GM18520 (cell line): ENCODE data around the gene HEXIM2.

Experiments
- ATAC-seq: cut with Tn5 transposase; IDR thresholded peaks from one replicate; pipeline ENCODE4 v1.9.1; 2021; ENCODE audit not compliant: unreplicated experiment

HEXIM2 gene

DNA sequence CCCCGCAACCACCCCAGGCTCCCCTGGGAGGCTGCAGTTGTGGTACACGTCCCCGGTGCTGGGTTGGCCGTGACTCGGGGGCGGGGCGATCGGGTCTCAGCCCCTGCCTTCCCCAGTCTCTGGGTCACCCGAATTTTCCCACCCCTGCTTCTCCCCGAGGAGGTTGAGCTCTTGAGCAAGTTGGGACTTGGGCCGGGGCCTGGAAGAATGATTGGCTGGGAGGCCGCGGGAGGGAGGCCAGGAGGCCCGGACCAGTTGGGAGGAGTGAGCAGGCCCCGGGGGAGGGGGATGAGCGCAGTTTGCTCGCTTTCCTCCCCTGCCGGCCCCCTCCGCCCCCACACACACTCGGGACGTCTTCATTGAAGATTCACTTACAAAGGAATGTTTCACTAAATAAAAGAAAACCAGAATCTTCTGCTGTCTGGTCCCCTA, 17.9 kb upstream of the HEXIM2 start:
- no peak for ATAC-seq

DNA sequence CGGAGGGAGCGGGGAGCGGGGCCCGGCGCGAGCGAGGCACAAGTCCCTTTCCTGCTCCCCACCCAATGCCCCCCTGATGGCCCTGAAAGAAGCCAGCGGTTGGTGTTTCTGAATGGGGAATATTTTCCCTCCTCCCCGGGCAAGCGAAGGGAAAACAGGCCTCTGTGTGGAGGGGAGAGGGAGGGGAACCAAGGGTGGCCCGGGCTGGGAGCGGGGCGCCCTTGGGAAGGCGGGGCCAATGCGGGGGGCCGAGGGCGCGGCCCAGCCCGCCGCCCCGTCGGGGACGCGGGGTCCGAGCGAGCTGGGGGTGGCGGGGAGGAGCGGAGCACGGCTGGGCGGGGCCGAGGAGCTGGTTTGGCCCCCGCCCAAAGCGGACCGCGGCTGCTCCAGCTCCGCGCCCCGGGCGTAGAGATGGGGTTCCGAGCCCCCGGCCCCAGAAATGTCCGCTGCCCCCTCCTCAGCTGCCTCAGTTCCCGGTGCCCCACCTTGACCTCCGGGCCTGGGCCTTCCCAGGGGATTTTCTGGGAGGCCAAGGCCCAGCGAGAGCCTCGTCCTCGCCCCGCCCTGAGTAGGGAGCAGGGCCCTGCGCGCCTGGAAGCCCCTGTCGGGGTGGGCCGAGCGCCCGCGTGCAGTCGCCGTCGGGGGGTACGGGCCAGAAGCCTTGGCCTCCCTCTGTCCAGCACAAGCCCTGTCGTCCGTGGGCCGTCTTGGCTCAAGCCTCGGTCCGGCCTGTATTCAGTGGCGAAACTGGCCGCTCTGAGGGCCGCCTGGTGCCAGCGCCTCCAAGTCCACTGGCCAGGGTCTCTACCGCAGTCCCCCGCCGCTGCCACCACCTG, 17.3 kb upstream of the HEXIM2 start:
- no peak for ATAC-seq

DNA sequence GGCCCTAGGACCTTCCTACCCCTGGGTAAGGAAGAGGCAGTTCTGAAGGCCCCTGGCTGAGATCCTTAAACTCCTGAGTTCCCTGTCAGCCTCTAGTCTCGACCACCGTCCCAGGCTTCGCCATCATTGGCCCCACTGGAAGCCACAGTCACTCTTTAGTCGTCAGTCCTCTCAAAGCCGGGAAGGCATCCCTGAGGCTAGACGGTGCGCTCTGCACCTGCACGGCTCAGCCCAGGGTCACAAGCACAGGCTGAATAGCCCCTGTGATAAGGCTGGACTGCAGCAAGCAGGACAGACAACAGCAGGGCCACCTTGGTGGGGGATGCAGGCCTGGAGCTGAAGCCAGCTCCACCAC, 16.7 kb upstream of the HEXIM2 start:
- ATAC-seq: no peak

DNA sequence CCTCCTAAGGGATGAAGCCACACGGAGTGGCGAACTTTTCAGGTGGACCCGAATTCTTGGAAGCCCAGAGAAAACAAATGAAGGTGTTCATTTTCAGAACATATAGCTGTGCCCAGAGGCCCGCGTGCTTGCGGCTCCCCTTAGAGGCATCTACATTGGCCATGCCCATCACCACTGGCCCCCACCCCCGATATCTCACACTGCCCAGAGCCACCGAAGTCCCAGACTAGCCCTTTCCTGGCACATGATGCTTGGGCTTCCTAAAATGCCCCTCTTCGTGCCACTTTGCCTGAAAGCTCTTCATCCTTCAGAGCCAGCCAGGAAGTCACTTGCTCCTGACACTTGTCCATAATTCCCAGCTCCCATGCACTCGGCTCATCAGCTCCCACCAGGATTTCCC, 15.5 kb upstream of the HEXIM2 start:
- no peak for ATAC-seq

DNA sequence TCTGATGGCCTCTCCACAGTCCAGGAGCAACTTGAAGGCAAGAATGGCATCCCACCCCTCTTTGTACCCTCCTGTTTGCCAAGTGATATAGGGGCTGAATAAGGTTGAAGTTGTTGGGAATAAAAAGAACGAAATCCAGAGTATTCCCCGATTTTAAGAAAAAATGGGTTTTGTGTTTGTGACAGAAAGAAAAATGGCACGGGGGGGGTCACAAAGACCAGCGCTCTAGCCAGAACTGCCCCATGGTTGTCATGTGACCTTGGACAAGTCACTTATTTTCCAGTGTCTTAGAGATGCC, 15.1 kb upstream of the HEXIM2 start:
- ATAC-seq: no peak

DNA sequence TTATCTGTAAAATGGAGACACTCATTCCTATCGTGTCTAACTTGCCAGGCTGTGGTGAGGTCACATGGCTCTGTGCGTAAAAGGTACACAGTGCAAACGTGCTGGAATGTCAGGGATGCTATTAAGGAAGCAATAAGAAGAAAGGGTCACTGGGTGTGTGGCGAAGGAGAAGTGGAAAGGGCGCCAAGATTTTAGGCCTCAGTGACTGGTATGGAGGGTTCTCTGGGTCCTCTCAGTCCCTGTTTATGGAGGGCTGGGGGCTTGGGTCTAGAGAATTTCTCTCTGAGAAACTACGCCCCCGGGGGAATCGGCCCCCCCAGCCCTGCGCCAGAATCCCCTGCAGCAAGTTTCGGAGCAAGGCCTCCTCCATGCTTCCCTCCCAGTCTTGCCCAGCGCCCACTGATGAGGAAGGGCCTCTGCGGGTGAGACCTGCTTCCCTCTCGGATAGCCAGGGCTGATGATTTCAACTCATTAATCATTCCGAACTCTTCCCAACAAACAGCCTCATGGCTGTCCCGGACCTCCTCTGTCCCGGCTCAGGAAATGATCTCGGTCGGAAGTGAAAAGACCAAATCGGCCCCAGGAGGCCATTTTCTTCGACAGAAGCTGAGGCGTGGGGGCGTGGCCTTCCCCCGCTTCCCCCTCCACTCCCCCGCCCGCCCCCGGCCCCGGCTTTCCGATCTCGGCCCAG, 14.6 kb upstream of the HEXIM2 start:
- no peak for ATAC-seq

DNA sequence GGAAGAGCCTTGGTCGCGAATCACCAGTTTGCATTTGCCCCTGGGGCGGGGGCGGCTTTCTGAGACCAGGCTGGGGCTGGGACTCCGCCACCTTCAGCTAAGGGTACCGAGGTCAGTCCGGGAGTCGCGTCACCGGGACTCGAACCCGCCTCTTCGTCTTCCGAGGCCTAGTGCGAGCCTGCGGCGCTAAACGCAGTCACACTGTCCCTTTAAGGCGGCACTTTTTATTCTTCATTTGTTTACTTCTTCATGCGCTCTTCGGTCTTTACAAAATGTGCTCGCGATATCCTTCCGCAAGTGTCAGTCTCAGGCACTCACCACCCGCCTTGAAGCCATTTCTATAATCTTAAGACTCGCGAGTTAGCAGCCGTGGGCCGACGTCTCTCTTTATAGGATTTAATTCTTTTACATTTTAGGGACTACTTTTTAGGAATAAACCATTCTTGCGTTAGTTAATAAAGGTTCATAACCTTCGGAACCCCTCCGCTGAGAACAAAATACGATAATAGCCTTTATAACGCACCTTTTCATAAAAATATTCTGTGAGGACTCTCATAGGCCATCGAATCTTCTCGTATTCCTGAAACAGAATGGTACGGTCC, 14.0 kb upstream of the HEXIM2 start:
- ATAC-seq: no peak

DNA sequence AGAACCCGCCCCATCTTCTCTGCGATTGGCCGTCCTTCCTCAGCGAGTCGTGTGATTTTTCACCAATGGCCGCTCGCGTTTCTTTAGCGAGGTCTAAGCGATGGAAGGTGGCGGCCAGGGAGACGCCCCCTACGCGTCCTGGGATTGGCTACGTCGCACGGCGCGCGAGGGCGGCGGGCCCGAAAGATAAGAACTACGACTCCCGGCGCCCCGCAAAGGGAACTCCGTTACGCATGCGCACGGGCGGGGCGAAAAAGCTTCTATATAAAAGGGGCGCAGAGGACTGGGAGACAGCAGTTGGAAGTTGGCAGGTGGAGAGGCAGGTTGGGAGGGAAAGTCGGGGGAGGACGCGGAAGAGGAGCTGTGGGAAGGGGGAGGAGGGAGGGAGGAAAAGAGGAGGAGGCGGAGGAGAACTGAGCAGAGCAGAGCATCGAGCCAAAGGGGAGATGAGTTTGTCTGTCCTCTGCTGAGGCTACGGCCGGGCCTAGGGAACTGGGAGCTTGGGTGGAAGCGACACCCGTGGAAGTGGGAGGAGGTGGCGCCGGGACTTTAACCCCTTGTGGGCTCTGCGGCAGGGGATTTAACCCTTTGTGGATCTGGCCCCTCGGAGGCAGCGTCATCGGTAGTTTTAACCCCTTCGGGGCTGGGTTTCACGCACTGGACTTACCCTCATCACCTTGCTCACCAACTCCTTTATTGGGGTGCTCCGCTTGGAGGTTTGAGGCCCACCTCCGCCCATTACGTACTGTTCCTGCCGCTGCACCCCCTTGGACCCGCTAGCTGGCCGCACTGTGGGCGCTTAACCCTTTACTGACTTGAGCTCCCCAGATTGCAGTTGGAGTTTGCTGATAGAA, 13.3 kb upstream of the HEXIM2 start, which contains the start of gene HEXIM1:
Gene HEXIM1 (plus strand): TSS at position 293 of the 854 bp plus-strand sequence. CDS start 716 bp downstream, outside the sequence.
- peak; percentile 50 for ATAC-seq

DNA sequence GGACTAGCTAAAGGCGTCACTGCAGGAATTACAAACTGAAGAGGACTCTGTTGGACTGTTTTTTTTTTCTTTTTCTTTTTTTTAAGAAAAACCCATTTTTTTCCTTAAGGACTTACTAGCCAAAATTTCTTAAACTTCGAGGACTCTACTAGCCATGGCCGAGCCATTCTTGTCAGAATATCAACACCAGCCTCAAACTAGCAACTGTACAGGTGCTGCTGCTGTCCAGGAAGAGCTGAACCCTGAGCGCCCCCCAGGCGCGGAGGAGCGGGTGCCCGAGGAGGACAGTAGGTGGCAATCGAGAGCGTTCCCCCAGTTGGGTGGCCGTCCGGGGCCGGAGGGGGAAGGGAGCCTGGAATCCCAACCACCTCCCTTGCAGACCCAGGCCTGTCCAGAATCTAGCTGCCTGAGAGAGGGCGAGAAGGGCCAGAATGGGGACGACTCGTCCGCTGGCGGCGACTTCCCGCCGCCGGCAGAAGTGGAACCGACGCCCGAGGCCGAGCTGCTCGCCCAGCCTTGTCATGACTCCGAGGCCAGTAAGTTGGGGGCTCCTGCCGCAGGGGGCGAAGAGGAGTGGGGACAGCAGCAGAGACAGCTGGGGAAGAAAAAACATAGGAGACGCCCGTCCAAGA, 12.5 kb upstream of the HEXIM2 start:
- peak; percentile 13 for ATAC-seq

DNA sequence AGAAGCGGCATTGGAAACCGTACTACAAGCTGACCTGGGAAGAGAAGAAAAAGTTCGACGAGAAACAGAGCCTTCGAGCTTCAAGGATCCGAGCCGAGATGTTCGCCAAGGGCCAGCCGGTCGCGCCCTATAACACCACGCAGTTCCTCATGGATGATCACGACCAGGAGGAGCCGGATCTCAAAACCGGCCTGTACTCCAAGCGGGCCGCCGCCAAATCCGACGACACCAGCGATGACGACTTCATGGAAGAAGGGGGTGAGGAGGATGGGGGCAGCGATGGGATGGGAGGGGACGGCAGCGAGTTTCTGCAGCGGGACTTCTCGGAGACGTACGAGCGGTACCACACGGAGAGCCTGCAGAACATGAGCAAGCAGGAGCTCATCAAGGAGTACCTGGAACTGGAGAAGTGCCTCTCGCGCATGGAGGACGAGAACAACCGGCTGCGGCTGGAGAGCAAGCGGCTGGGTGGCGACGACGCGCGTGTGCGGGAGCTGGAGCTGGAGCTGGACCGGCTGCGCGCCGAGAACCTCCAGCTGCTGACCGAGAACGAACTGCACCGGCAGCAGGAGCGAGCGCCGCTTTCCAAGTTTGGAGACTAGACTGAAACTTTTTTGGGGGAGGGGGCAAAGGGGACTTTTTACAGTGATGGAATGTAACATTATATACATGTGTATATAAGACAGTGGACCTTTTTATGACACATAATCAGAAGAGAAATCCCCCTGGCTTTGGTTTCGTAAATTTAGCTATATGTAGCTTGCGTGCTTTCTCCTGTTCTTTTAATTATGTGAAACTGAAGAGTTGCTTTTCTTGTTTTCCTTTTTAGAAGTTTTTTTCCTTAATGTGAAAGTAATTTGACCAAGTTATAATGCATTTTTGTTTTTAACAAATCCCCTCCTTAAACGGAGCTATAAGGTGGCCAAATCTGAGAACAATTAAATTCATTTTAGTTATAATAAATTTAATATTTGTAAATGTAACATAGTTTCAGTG, 11.7 kb upstream of the HEXIM2 start:
- ATAC-seq: no peak

DNA sequence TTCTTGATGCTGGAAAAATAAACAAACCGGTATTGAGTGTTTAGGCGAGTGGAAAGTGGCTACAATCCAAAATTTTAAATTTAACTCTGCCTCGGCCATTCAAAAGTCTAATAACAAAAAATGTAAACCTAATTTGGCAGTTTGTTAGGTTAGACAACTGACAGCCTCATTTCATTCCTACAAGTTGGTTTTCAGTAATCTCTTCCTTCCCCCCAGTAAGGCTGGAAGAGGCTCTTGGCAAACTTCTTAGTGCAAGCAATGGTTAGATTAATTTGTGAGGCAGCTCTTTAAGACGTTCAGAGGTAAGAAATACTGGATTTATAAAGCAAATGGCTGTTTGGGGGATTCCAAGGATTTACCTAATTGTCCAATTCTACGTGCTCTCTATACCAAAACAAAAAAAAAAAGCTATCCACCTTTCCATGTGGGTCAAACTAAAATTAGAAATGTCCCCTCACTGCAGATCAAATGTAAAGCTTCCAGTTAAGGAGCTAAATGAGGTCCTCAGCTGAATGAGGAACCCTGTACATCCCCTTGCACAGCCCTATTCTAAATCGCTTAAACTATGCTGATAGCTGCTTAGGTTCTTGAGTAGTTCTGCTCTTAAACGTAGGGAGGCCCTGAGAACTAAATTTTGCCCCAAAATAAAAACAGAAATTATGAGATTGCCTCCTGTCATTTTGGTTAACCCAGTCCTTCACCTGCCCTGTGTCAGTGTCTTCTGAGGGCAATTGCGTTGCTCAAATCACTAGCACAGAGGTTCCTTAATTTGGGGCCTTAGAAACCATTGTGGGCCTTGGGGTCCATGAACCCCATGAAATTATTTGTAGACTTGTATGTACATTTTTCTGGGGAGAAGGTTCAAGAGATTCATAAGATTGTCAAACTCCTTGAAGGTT, 10.5 kb upstream of the HEXIM2 start:
- no peak for ATAC-seq

DNA sequence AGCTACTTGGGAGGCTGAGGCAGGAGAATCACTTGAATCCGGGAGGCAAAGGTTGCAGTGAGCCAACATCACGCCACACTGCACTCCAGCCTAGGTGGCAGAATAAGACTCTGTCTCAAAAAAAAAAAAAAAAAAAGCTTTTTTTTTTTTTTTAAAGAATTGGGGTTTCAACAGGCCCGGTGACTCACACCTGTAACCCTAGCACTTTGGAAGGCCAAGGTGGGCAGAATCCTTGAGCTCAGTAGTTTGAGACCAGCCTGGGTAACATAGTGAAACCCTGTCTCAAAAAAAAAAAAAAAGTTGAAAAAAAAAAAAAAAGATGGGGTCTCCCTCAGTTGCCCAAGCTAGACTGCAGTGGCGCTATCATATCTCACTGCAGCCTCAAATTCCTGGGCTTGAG, 6.6 kb upstream of the HEXIM2 start:
- ATAC-seq: no peak

DNA sequence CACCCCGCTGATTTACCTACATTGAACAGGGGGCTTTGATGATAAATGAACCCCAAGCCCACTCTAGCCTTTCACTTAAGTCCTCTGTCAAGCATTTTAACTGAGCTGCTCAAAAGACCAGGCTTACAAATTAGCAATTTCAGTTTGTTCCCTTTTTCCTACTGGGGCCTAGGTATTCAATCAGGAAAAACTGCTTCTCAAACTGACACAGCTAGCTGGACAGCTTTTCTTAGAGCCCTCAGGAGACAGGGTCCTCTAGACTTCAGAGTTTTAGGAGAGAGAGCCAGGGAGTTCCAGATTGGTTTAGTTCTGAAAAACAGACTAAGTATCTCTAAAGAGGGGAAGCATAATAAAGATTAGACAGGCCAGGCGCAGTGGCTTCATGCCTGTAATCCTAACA, 6.2 kb upstream of the HEXIM2 start:
- no peak for ATAC-seq

DNA sequence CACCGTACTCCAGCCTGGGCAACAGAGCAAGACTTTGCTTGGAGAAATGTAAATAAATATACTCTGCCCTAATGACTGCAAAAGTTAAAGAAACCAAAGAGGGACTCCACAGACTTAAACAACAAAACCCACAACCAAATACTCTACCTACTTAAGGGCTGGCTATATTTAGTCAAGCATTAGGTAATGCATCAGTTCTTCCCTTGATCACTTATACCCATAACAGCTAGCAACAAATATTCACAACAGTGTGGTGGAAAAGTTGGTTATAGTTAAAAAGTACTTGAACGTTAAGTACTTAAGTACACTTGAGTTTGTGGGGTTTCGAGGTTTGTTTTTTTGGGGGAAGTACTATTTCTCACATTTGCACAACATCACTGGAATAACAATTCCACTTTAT, 5.4 kb upstream of the HEXIM2 start:
- ATAC-seq: no peak

DNA sequence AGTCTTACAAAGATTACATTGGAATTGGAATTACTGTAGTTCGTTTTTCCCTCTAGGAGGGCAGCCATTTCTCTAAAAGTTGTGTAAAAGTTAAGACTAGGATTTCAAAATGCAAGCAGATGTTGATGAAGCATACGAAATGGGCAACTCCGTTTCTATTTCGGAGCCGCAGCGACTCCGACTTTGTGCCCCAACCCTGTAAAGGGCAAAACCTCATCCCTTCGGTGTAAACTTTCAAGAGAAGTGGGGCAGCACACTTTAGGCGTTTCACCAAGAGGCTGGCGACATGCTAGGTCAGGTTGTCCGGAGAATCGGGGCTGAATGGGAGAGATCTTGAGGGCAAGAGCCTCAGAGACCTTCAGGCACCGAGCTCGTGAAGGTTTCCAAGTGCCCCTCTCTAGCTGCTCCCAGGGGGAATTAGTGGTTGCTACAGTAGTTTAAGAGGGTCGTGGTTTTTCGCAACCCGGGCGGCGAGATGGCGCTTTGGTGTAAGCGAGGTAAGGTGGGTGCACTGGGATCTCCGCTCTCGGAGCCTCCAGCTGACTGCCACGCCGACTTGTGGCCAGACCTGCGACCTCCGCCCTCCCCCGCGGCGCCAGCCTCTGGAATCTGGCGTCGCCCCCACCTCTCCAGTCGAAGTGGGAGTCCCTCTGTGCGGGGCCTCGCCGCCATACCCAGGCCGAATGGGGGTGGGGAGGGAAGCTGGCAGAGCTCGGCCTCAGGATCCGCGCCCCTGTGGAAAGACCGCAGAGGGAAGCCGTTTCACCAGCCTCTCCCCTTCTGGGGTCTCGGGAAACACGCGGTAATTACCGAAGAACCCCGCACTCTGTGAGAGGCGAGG, 1.0 kb upstream of the HEXIM2 start:
- ATAC-seq: no peak

DNA sequence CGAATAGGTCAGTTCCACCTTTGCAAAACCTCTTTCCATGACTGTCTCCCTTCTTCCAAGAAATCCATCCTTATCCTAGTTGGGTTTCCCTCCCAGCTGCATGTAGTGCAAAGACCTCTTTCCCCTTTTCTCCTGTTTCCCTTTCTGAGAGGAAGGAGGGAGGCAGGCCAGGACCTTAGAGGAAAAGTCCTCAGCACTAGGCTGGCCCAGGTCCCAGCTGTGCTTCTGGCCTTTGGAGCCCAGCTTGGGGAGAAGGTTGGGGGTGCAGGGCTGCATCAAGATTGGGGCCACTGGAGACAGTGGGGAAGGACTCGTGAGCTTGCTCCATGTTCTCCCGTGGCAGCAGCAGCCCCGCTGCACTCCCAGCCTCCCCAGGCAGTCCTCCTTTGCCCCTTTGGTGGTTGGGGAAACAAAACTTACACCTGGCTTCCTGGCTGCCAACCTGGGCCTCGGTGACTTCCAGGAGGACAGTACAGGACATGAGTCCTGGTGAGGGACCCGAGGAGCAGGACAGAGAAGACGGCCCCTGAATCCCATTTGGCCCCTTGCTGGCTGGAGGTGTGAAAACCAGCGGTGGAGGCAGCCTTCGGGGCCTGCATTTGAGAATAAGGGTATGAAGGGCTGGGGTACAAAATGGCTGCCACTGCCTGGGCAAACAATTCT, 481 bp downstream of the HEXIM2 start:
- ATAC-seq: no peak

DNA sequence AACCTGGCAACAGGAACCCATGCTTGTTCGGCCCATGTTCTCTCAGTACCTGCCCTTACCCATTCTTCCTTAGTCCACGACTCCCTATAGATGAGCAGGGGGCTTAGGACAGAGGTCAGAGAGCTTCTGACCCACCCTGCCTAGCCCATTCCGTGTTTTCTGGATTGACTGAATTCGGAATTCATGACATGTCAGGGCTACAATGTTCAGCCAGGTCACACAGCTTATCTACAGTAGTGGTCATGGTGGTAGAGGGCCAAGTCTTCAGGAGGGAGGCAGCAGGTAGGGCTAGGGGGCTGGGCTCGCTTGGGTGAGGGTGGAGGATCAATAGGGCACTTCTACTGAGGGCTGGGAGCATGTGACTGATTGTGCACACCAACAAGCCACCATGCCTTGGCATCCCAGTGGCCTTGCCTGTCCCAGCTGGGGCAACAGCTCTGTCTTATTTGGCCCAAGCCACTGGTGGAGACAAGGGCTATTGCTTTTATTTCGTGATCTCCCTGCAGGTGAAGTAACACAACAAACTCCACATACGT, 3.1 kb downstream of the HEXIM2 start:
- no peak for ATAC-seq
